Measurements from ENCODE around the gene RNF133. TPM values are rescaled to one million over a fixed set of nuclear protein-coding genes. Genes with fewer than 3 reads are reported as not detected.

Gene RNF133, protein sequence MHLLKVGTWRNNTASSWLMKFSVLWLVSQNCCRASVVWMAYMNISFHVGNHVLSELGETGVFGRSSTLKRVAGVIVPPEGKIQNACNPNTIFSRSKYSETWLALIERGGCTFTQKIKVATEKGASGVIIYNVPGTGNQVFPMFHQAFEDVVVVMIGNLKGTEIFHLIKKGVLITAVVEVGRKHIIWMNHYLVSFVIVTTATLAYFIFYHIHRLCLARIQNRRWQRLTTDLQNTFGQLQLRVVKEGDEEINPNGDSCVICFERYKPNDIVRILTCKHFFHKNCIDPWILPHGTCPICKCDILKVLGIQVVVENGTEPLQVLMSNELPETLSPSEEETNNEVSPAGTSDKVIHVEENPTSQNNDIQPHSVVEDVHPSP
- total RNA-seq = 0.32 and 3.4 TPM in 2 replicates

DNA sequence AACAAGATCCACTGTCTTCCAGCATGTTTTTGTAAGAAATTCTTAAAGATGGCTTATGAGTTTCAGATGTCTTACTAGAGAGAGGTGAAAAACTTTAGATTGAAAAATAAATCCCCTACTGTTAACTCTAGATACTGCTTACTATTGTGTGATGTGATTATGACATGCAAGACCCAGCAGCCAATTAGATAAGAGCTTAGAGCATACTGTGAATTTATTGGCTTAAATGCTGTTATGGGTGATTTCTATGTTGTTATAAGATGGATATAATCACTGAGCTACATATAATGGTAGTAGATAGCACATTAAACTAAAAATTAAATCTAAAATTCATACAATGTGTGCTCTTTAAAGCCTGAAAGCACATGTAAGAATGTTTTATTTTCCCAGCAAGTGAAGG, at the start of gene RNF133:
Gene RNF133, minus strand, starts transcription at position 101 of the 400 bp plus-strand sequence. CDS start 199 bp downstream, outside the sequence.

DNA sequence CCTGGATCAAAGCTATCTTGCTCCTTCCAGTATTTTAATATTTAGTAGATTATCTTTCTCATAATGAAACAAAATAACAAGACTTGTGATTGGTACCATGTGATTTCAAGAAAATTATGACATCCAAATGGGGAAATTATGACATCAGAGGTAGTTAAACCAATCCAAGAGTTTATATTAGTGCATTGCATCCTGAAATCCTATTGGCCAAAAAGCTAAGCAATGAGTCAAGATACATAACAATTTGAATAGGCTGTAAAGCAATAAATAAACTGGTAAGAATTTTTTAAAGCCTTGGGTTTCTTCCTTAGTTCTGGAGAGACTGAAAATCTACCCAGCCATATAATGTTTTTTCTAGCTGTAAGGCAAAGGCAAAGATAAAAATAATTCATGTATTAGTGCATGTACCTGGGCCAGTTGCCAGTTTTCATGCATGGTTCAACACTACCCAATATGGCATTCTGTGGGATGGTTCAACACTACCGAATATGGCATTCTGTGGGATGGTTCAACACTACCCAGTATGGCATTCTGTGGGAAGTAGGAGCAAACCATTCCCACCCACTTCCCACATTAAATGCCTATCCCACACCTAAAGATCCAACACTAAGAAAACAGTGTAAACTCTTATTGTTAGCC, 4.1 kb upstream of the RNF133 start, which contains the start of gene RNF148:
Gene RNF148, minus strand, starts transcription at position 51 of the 639 bp plus-strand sequence. CDS start 172 bp downstream, outside the sequence.

Other genes with a start within 250 kb of the RNF133 start
- gene RNF148, start 3.8 kb upstream of the RNF133 start, total RNA-seq = 0.97 and 4.5 TPM in 2 replicates
- 43.5 and 62.1 TPM in 2 replicates for gene CADPS2, start 187.3 kb upstream of the RNF133 start, total RNA-seq